Parathyroid adenoma (tissue), 2 donors: ENCODE data around the gene ALK.

Source experiments
- H2AFZ ChIP-seq: fragments of 300-600 bp; sonication (generic); one replicate; pipeline ENCODE4 v1.7.0; 2017; ENCODE audit warnings: antibody characterized with exemption, mild to moderate bottlenecking
- H3K27ac ChIP-seq: fragments of 300-600 bp; sonication (generic); one replicate; pipeline ENCODE4 v1.7.0; 2017
- H3K27me3 ChIP-seq: fragments of 300-600 bp; sonication (generic); one replicate; pipeline ENCODE4 v1.7.0; 2017; ENCODE audit warnings: low read length; ENCODE audit not compliant: control insufficient read depth, insufficient read depth
- H3K36me3 ChIP-seq: fragments of 300-600 bp; sonication (generic); one replicate; pipeline ENCODE4 v1.7.0; 2017; ENCODE audit warnings: low read length; ENCODE audit not compliant: control insufficient read depth, insufficient read depth
- H3K4me1 ChIP-seq: fragments of 300-600 bp; sonication (generic); one replicate; pipeline ENCODE4 v1.7.0; 2017; ENCODE audit warnings: control low read depth
- H3K4me2 ChIP-seq: fragments of 300-600 bp; sonication (generic); one replicate; pipeline ENCODE4 v1.7.0; 2017; ENCODE audit warnings: low read length
- H3K4me3 ChIP-seq: fragments of 300-600 bp; sonication (generic); one replicate; pipeline ENCODE4 v1.7.0; 2017; ENCODE audit warnings: low read depth, low read length
- H3K79me2 ChIP-seq: fragments of 300-600 bp; sonication (generic); one replicate; pipeline ENCODE4 v1.7.0; 2017; ENCODE audit warnings: control low read depth
- H3K9ac ChIP-seq: fragments of 300-600 bp; sonication (generic); one replicate; pipeline ENCODE4 v1.7.0; 2017; ENCODE audit warnings: mild to moderate bottlenecking
- H3K9me3 ChIP-seq: fragments of 300-600 bp; sonication (generic); one replicate; pipeline ENCODE4 v1.7.0; 2017; ENCODE audit warnings: low read length; ENCODE audit not compliant: control insufficient read depth
- TF ChIP-seq, protein P1 (sequence below): fragments of 300-600 bp; sonication (generic); IDR thresholded peaks from one replicate; pipeline ENCODE4 v1.7.0; 2017; ENCODE audit warnings: antibody characterized with exemption, mild to moderate bottlenecking
- donor health status: primary hyperparathyroidism.

The ALK gene

DNA sequence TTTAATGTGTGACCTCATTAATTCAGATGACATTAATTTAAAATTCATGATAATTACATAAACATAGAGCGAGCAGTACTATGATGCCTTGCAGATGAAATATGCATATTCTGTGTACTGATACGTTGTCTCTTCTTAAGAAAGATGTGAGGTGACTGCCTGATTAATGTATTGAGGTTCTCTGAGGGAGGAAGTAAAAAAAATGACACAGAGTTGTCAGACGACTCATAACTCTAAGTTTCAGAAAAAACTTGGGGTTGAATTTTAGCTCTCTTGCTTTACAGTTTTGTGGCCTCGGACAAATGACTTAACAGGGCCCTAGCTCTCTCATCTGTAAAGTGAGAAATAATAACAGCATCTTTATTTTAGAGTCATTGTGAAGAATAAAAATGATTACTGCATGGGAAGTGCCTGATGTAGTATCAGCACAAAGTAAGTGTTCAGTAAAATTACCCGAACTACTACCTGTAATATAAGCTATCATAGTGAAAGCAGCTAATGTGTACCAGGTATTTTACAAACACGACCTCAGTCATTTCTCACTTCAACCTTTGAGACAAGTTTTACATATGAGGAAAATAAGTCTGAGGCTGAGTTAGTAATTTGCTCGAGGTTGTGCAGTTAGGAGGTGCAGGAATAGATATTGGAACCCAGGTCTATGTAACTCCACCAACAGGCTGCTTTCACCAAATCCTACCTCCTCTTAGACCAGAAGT is 65.3 kb downstream of the ALK start:
- no peak overlapping the region for H3K4me3 ChIP-seq
- no peaks in the 10 kb centered on the region for H3K36me3 ChIP-seq
- H3K9ac ChIP-seq: no peak overlapping the region
- TF ChIP-seq, protein P1, sequence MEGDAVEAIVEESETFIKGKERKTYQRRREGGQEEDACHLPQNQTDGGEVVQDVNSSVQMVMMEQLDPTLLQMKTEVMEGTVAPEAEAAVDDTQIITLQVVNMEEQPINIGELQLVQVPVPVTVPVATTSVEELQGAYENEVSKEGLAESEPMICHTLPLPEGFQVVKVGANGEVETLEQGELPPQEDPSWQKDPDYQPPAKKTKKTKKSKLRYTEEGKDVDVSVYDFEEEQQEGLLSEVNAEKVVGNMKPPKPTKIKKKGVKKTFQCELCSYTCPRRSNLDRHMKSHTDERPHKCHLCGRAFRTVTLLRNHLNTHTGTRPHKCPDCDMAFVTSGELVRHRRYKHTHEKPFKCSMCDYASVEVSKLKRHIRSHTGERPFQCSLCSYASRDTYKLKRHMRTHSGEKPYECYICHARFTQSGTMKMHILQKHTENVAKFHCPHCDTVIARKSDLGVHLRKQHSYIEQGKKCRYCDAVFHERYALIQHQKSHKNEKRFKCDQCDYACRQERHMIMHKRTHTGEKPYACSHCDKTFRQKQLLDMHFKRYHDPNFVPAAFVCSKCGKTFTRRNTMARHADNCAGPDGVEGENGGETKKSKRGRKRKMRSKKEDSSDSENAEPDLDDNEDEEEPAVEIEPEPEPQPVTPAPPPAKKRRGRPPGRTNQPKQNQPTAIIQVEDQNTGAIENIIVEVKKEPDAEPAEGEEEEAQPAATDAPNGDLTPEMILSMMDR: no peak
- no peaks in the 10 kb centered on the region for H3K9me3 ChIP-seq
- H3K27ac ChIP-seq: no peak overlapping the region
- no peak overlapping the region for H3K4me2 ChIP-seq
- no peaks in the 10 kb centered on the region for H3K4me1 ChIP-seq
- H3K79me2 ChIP-seq: no peaks in the 10 kb centered on the region
- H3K27me3 ChIP-seq: no peaks in the 10 kb centered on the region
- no peak overlapping the region for H2AFZ ChIP-seq

DNA sequence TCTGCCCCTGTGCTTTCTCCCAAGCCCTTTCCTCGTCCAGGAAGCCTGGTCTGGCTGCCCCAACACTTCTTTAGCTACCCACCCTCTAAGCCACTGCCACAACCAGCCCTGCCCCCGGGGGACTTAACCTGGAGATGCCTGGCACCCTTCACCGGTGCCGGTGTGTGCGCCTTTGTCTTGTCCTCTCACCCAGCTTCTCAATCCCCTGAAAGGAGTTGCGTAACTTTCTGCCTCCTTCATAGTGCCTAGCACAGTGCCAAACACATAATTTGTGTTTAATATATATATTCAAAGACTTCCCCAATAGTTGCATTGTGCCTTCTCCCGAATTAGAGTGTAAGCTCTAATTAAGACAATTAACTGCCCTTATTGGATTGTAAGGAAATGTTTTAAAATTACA is 70.6 kb downstream of the ALK start:
- Histone ChIP-seq H3K9ac (no peak overlapping the region), H3K9me3 (no peaks in the 10 kb centered on the region), H3K4me3 (no peak overlapping the region), H3K4me2 (no peak overlapping the region), H3K27ac (no peak overlapping the region), H3K27me3 (no peaks in the 10 kb centered on the region), H3K4me1 (no peaks in the 10 kb centered on the region), H3K36me3 (no peaks in the 10 kb centered on the region), H2AFZ (no peak overlapping the region), H3K79me2 (no peaks in the 10 kb centered on the region)
- TF ChIP-seq, protein P1: no peak

DNA sequence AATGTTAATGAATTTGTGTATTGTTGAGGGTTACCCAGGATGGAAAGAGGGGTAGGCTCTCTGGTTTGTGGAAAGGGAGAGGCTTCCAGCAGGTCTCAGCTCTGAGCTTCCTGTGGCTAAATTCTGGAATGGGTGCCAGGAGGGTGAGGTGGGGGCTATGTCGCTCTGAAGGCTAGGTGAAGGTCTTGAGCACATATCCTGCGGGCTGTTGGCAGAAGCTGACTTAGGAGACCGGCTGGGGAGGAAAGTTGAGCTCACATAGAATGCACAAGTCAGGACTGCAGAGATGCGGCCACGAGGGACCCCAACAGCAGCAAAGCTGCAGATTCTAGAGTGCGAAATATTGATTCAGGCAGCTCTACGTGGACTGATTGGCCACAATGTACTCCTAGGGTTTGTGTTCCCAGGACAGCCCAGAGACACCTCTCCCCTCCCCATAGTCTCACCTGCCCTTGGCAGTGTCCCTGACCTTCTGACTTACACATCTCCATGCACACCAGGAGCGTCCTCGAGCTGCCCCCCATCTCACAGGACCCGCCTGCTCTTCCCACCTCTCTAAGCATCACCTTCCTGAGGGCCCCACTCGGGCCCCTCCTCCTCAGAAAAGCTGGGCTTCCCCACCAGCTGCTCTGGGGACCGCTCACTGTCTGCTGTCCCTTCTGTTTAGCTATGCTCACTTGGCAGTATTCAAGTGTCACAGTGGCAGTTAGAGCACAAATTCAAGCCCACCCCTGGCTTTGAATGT is 72.6 kb downstream of the ALK start:
- Histone ChIP-seq H3K9ac (no peak overlapping the region), H3K36me3 (no peaks in the 10 kb centered on the region), H2AFZ (no peak overlapping the region), H3K9me3 (no peaks in the 10 kb centered on the region), H3K4me3 (no peak overlapping the region), H3K27me3 (no peaks in the 10 kb centered on the region), H3K79me2 (no peaks in the 10 kb centered on the region), H3K27ac (no peak overlapping the region), H3K4me2 (no peak overlapping the region), H3K4me1 (no peaks in the 10 kb centered on the region)
- TF ChIP-seq, protein P1: no peak

DNA sequence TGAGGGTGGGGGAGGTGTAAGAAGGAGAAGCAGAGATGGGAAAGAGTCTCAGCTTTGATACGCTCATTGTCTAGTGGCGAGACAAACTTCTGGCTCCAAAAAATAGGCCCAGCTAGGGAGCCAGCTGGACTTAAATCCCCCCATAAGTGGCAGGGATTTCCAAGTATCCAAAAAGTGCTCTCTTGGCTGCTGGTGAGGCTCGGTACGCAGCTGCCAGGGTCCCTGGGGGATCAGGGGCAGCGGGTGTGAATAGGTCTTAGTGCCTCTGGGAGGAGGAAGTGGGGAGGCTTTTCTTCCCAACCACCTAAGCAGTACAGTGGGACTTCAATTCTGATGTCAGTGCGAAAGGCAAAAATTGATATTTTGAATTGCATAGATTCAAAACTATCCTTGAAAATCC is 73.5 kb downstream of the ALK start:
- Histone ChIP-seq H3K9me3 (no peaks in the 10 kb centered on the region), H2AFZ (no peak overlapping the region), H3K27me3 (no peaks in the 10 kb centered on the region), H3K9ac (no peak overlapping the region), H3K4me3 (no peak overlapping the region), H3K27ac (no peak overlapping the region), H3K4me2 (no peak overlapping the region), H3K79me2 (no peaks in the 10 kb centered on the region), H3K4me1 (no peaks in the 10 kb centered on the region), H3K36me3 (no peaks in the 10 kb centered on the region)
- TF ChIP-seq, protein P1: no peak
